NCI-H2029 (cell line): Measurements from ENCODE around the gene MAGI2.
"Not testable (repeated sequence)": the region's sequence is repeated elsewhere in the genome, so short reads cannot be mapped to it uniquely, and the experiment has no call there.

Source experiments
- DNase-seq: peaks from one replicate; lab custom pipeline; 2025; lab: John Stamatoyannopoulos, UW

The MAGI2 gene

GRCh38 chr7:79051915-79052314 lies 401.6 kb downstream of the MAGI2 start:
- DNase-seq = no peak

DNA sequence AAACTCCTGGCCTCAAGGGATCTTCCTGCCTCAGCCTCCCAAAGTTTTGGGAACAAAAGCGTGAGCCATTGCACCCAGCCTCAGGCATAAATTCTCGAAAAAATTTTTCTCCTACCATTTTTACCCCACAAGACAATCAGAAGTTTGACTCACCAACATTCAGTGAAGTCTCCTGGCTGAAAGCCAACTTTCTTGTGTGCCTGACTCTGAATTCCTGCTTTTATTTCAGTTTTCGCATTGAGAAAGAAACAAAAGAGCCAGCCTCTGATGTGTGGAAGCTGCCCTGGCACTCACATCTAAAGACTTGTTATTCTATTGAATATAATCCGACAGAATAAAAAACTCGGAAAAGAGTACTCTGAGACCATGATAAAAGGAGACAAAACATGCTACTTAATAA lies 402.9 kb downstream of the MAGI2 start:
- DNase-seq = no peak

- no peak for DNase-seq
Observed at GRCh38 chr7:79046061-79046460, 407.4 kb downstream of the MAGI2 start.

- DNase-seq = no peak
Observed at GRCh38 chr7:79037001-79037400, 416.5 kb downstream of the MAGI2 start.

GRCh38 chr7:79036356-79036755 lies 417.1 kb downstream of the MAGI2 start:
- DNase-seq = no peak

- no peak for DNase-seq
Observed at GRCh38 chr7:79035858-79036257, 417.6 kb downstream of the MAGI2 start.

DNA sequence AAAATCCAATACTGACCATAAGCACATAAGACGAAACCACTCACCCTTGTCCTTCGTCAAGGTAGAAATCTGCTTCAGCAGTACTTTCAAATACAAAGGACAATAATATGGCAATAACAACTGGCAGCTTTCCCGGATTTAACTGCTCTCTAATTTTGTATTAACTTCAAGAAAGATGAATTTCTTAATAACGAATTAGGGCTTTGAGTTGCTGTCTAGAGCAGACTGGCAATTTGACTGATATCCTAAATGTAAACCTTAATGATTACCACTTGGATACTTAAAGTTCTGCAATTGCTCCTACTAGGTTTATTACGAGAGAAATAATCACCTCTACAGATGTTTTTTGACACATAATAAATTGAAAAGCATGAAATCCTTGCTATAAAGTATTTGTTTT lies 418.7 kb downstream of the MAGI2 start:
- no peak for DNase-seq

DNA sequence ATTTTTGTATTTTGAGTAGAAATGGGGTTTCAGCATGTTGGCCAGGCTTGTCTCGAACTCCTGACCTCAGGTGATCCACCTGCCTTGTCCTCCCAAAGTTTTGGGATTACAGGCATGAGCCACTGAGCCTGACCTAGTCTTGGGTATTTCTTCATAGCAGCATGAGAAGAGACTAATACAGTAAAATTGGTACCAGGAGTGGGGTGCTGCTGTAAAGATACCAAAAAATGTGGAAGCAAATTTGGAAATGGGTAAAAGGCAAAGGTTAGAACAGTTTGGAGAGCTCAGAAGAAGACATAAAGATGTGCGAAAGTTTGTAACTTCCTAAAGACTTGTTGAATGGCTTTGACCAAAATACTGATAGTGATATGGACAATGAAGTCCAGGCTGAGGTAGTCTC lies 433.8 kb downstream of the MAGI2 start:
- not testable (repeated sequence) for DNase-seq

DNA sequence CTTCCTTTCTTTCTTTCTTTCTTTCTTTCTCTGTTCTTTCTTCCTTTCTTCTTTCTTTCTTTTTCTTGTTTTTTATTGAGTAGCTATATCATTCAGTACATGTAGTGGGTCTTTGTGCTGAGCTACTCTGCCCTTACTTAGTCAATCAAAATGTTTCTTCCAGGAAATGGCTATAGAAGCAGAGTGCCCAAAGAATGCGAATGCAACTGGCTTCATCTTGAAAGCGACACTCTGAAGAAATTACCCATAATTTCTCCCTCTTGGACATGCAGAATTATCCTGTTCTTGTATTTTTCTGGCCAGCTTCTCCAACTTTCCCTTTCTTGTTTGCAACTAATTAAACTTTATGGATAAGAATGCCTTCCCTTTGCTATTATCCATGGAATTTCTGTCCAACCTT lies 441.5 kb downstream of the MAGI2 start:
- no peak for DNase-seq

GRCh38 chr7:79009647-79010046 lies 443.8 kb downstream of the MAGI2 start:
- no peak for DNase-seq

GRCh38 chr7:79008786-79009185 lies 444.7 kb downstream of the MAGI2 start:
- DNase-seq = no peak

GRCh38 chr7:78996013-78996412 lies 457.5 kb downstream of the MAGI2 start:
- DNase-seq = no peak

- no peak for DNase-seq
Observed at GRCh38 chr7:78993341-78993740, 460.1 kb downstream of the MAGI2 start.

DNA sequence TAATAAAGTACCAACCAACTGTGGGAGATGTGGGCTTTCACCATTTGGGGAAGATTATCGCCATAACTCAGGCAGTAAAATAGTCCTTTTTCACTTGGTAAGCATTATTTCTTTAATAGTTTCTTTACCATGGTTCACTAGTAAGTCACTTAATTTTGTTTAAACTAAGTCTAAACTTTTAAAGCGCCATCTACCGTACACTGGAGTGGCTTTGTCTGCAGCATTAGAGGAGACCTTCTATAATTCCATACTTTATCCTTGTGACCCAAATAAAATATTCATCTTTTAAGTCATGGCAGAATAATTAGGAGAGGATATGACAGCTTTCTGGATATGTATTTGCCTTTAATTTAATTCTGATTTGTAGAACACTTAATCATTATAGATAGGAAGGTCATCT lies 468.0 kb downstream of the MAGI2 start:
- DNase-seq = no peak

- no peak for DNase-seq
Observed at GRCh38 chr7:78983483-78983882, 470.0 kb downstream of the MAGI2 start.

GRCh38 chr7:78970440-78970916 lies 483.0 kb downstream of the MAGI2 start:
- no peak for DNase-seq

- no peak for DNase-seq
Observed at GRCh38 chr7:78968951-78969350, 484.5 kb downstream of the MAGI2 start.

DNA sequence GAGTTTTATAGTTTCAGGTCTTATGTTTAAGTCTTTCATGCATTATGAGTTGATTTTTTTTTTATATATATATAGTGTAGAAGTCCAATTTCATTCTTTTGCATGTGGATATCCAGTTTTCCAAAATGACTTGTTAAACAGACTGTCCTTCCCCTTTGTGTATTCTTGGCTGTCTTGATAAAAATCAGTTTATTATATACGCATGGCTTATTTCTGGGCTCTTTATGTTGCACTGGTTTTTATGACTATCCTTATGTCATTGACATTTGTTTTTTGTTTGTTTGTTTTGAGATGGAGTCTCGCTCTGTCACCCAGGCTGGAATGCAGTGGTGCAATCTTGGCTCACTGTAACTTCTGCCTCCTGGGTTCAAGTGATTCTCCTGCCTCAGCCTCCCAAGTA lies 485.9 kb downstream of the MAGI2 start:
- DNase-seq = not testable (repeated sequence)

DNA sequence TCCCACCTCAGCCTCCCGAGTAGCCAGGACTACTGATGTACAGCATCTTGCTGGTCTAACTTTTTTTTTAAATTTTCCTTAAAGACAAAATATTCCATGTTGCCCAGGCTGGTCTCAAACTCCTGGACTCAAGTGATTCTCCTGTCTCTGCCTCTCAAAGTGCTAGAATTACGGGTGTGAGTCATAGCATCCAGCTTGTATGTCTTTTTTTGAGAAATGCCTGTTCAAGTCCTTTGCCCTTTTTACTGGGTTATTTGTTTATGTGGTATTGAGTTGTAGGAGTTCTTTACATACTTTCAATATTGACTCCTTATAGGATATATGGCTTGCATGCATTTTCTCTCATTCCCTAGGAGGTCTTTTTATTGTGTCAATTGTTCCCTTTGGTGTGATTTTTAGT lies 486.4 kb downstream of the MAGI2 start:
- DNase-seq = no peak

DNA sequence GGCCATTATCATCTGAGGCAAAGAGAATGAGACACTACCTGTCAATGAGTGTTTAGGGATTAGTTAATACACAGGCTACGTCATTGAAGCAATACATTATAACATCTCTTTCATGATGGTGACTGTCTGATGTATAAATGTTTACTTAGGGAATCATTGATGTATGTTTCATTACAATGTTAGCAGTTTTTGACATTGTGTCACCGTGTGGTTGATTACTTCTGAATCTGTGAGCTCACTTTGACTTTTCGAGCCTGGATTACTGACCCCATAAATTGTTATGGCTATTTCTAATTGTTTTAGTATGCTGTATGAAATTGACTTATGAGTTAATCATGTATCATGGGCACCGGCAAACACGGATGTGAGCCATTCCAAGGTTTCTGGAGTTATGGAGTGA lies 494.0 kb downstream of the MAGI2 start:
- no peak for DNase-seq

DNA sequence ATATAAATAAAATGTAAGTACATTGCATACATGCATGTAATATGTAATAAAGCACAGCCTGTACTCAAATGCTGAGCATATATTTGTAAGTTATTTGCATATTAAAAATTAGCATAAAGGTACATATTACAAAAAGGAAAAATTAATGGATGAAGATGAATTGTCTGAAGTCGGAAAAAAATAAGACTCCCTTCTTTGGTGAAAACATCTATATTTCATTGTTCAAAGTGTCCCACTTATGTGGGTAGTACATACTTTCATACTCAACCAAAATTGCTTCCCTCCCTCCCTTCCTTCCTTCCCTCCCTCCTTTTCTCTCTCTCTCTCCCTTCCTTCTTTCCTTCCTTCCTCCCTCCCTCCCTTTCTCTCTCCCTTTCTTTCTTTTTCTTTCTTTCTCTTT lies 498.1 kb downstream of the MAGI2 start:
- no peak for DNase-seq

GRCh38 chr7:78953726-78954363 lies 499.6 kb downstream of the MAGI2 start:
- DNase-seq = no peak

DNA sequence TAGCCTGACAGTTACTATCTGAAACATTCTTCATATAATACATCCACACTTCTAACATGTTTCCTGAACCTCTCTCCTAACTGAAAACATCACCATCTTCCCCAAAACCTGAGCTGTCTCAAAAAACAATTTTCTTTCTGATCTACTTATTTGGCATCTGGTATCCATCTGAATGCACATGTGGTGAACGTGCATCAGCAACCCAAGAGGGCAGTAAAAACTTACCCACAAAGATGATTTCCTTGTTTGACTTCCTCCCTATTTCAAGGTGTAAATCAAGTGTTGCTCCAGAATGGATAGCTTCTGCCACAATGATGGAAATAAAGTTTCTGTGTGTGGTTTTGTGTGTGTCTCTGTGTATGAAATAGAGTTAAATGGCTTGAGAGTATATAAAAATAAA lies 500.4 kb downstream of the MAGI2 start:
- DNase-seq = no peak

DNA sequence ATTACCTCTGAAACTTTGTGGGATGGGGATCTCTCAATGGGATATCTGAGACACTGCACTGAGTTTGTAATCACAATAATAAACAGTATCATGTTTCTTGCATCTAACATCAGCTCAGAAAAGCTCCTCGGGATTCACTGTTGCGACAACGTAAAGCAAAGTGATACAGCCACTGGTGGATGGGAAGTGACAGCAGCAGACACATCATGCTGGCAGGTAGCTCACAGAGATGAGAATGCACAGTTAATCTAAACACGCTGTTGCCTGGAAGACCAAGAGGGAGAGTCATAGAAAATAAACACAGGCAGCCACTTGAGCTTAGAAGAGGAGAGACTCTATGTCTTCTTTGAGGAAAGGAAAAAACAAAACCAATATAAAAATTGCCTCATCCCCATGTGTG lies 513.8 kb downstream of the MAGI2 start:
- peak; percentile 88 for DNase-seq

- DNase-seq = peak; percentile 27
Observed at GRCh38 chr7:78924581-78924980, 528.9 kb downstream of the MAGI2 start.
